HG03571 (cell line): Measurements from ENCODE around the gene EXO5.
"Not testable (repeated sequence)": the region's sequence is repeated elsewhere in the genome, so short reads cannot be mapped to it uniquely, and the experiment has no call there.

ENCODE experiments used
- ATAC-seq: cut with Tn5 transposase; IDR thresholded peaks from one replicate; pipeline ENCODE4 v1.9.1; 2021; ENCODE audit not compliant: unreplicated experiment

EXO5 gene, protein sequence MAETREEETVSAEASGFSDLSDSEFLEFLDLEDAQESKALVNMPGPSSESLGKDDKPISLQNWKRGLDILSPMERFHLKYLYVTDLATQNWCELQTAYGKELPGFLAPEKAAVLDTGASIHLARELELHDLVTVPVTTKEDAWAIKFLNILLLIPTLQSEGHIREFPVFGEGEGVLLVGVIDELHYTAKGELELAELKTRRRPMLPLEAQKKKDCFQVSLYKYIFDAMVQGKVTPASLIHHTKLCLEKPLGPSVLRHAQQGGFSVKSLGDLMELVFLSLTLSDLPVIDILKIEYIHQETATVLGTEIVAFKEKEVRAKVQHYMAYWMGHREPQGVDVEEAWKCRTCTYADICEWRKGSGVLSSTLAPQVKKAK

DNA sequence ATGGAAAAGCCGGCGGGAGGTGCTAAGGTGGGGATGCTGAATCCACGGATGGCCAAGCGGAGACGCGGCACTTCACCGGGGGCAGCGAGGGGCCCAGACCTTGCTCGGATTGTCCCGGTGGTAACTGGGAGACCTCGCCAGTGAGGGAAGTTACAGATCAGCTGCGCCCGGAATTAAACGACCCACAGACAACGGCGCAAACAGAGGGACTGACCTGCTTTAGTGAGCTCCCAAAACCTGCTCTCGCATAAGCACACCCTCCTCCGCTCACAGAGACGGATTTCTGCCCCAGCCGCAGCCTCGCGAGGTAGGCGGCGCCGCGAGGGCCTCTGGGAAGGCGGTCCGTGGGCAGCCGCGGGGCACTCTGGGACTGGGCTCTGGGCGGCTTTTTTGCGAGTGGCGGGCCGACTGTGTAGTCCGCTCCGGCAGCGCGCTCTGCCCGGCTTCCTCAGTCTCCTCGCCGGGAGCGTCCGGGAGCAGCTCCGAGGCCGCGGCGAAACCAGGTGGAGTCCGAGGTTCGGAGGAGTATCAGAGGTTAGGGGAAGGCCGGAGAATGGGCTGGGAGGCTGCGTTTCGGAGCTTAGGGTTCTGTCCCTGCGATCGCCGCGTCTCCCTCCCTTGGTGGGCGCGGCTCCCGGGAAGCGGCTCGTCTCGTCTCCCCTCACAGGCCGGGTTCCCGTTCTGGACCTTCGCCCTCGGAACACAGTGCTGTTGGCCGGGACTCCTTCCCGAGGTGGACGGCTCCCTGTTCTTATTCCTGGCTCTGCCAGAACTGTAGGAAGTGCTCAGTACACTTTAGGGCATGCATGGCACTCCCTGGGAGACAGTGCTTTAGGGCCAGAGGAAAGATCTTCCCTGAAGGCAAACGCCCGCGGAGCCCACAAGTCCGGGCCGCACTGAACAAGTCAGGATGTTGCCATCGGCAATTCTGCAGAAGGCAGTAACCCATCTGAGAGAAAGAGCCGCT is at the start of gene EXO5:
Gene EXO5 (plus strand): TSS at position 393 of the 967 bp plus-strand sequence. CDS start 5,778 bp downstream, outside the sequence.
- peak; percentile 64 for ATAC-seq

DNA sequence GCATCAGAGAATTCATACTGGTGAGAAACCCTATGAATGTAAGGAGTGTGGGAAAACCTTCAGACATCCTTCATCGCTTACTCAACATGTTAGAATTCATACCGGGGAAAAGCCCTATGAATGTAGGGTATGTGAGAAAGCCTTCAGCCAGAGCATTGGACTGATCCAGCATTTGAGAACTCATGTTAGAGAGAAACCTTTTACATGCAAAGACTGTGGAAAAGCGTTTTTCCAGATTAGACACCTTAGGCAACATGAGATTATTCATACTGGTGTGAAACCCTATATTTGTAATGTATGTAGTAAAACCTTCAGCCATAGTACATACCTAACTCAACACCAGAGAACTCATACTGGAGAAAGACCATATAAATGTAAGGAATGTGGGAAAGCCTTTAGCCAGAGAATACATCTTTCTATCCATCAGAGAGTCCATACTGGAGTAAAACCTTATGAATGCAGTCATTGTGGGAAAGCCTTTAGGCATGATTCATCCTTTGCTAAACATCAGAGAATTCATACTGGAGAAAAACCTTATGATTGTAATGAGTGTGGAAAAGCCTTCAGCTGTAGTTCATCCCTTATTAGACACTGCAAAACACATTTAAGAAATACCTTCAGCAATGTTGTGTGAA is 45.5 kb upstream of the EXO5 start:
- ATAC-seq: no peak

DNA sequence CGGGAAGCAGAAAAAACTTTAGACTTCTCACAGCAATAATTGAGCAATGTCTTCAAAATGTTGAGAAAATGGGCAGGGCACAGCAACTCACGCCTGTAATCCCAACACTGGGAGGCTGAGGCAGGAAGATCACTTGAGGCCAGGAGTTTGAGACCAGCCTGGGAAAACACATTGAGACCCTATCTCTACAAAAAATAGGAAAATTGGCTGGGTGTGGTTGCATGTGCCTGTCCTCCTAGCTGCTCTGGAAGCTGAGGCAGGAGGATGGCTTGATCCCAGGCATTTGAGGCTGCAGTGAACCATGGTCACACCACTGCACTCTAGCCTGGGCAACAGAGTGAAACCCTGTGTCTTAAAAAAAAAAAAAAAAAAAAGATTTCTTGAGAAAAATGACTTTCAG is 39.2 kb upstream of the EXO5 start:
- no peak for ATAC-seq

DNA sequence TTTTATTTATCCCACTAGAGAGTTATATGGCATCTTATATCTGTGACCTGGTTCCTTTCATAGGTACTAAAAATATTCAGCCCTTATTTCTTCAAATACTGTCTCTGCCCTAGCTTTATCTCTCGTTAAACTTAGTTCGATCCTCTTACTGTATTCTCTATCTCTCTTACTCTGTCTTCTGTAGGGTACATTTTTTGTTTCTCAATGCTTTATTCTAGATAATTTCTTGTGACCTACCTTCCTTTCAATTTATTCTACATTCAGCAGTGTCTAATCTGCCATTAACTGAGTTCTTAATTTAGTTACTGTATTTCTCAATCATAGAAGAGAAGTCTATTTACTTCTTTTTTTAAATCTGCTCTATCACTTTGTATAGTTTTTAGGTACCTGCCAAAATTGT is 33.3 kb upstream of the EXO5 start:
- no peak for ATAC-seq

DNA sequence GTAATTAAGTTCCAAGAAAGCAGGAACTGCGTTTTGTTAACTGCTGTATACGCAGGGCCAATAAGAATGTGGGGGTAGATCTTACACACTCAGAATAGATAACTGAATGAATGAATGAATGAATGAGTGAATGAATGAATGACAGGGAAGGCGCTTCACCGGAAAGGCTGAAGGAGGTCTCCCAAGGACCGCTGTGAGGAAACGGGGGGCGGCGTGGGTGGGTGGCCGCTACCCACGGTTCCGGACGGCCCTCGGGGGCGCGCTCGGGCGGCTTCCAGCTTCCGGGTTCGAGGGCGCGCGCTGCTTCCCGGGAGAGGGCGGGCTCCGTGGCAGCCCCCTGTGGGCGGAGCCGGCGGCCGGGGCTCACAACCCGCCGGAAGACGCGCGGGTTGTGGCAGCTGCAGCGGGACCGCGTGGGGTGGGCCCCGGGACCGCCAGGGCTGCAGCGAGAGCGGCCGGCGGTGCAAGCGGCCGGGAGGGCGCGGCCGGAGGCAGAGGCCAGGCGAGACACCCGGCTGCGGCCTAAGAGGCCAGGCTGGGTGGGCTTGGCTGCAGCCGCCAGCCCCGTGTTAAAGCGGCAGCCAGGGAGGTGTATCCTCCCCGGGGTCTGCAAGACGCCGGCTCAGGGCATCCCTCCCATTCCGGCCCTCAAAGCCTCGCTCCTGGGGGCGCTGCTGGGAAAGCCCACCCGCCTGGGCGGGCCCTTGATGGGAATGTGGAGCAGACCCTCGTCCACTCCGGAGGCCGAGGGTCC is 31.5 kb upstream of the EXO5 start, which contains the start of gene ZFP69:
Gene ZFP69 (plus strand): TSS at position 367 of the 754 bp plus-strand sequence. CDS start 2,072 bp downstream, outside the sequence.
- ATAC-seq: peak; percentile 75

DNA sequence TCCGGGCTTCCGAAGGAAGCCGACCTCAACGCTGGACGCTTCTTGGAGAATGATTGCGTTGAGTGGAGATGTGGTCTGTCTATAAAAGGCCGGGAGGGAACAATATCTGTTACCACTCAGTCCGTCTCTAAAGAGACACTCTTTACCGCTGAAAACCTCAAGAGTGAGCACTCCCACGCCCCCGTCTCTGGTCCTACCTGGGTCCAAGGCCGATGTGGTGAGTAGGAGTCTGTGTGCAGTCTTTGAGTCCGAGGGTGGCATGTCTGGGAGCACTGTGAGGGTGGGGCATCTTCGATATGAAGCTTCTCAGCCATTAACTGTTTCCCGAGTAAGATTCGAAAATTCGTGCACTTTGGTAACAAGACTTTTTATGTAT is 30.9 kb upstream of the EXO5 start:
- ATAC-seq: peak; percentile 30

DNA sequence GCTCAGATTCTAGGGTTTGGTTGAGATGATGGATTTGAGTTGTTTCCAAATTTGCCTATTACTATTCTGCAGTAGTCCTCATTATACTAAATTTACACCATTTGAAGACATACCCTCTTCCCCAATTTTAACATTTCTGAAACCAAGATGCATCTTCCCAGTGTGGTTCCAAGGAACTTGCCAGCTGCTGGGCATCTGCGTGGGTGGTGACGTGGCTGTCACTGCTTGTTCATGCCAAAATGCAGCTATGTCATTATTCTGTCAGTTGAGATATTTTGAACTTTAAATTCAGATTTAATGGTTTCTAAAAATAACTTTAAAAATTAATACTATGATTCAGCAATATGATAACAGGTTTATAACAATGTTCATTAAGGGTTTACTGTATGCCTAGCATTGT is 30.3 kb upstream of the EXO5 start:
- ATAC-seq: no peak

DNA sequence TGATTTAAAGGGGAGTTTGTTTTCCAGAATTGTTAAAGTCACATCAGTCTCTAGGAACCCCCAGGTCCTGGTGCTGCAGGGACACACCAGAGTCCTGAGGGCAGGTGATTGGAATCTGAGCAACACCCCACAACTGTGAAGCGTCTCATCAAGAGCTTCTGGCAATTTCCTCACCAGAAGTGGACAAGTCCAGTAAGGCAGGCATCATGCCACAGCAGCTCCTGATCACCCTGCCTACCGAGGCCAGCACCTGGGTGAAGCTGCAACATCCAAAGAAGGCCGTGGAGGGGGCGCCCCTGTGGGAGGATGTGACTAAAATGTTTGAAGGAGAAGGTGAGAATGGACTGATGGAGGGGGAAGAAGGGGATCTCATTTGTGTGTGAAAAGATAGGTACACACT is 29.4 kb upstream of the EXO5 start:
- ATAC-seq: no peak

DNA sequence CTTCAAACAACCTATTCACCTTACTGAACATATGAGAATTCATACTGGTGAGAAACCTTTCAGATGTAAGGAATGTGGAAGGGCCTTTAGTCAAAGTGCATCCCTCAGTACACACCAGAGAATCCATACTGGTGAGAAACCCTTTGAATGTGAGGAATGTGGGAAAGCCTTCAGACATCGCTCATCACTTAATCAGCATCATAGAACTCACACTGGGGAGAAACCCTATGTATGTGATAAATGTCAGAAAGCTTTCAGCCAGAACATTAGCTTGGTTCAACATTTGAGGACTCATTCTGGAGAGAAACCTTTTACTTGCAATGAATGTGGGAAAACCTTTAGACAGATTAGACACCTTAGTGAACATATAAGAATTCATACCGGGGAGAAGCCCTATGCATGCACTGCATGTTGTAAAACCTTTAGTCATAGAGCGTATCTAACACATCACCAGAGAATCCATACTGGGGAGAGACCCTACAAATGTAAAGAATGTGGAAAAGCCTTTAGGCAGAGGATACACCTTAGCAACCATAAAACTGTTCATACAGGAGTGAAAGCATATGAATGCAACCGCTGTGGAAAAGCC is 13.2 kb upstream of the EXO5 start:
- no peak for ATAC-seq

DNA sequence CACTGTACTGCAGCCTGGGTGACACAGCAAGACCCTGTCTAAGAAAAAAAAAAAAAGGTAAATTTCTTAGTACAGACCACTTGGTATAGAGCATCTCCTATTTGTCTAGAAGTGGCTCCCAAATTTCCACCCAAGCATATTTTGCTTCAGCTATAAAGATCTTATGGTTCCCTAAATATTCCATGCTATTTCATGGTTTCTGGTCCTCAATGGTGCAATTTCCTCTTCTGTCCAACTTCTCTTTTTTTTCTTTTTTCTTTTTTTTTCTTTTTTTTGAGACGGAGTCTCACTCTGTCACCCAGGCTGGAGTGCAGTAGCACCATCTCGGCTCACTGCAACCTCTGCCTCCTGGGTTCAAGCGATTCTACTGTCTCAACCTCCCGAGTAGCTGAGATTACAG is 5.9 kb upstream of the EXO5 start:
- not testable (repeated sequence) for ATAC-seq

DNA sequence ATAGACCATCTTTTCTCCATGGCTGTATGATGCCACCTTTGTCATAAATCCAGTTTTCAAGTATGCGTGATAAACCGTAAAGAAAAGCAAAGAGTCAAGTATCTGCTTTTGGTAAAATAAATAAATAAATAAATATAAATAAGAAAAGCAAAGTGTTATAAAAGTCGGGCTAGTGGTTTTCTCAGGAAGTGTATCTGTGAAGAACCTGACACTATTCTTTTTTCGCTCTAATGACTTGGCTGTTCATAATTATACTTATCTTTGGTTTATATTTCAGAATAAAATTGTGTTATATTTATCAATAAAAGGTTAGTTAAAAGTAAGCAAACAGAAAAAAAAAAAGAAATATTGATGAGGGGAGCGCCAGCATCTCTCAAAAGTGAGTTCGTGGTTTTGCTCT is 594 bp upstream of the EXO5 start:
- ATAC-seq: no peak

DNA sequence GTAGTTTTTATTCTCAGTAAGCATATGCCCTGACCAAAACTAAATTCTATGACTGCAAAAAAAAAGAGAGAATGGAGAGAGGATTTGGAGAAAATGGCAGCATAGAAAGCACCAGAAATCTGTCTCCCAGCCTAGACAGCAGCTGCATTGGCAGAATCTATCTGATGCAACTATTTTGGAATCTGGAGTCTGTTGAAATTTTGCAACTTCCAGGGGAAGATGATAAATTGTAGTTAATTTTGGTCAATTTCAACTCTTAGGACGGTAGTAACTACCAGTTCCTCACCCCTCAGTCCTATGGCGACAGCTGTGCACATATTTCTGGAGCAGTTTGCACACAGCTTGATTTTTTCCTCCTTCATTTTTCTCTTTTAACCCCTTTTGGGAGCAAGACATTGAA is 10.9 kb downstream of the EXO5 start:
- no peak for ATAC-seq

DNA sequence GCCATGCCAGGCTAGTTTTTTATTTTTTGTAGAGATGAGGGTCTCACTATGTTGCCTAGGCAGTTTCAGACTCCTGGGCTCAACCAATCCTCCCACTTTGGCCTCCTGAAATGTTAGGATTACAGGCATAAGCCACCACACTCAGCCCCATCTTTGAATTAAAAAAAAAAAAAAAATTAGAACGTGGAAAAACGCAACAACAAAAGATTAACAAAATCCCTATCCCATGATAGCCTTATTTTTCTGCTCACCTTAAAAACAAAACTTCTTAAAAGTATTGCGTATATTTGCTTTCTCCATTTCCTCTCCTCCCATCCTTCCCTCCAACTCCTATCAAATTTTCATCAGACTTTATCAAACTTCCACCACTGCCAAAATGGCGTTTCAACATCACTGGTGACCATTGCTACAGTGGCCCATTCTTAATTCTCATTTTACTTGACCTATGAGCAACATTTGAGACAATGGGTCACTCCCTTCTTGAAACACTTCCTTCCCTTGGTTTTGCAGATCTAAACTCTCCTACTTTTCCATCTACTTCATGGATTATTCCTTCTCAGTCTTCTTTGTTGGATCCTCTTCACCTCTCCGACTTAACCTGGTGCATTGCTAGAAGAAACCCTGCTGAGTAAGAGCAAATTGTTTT is 22.3 kb downstream of the EXO5 start:
- ATAC-seq: no peak

DNA sequence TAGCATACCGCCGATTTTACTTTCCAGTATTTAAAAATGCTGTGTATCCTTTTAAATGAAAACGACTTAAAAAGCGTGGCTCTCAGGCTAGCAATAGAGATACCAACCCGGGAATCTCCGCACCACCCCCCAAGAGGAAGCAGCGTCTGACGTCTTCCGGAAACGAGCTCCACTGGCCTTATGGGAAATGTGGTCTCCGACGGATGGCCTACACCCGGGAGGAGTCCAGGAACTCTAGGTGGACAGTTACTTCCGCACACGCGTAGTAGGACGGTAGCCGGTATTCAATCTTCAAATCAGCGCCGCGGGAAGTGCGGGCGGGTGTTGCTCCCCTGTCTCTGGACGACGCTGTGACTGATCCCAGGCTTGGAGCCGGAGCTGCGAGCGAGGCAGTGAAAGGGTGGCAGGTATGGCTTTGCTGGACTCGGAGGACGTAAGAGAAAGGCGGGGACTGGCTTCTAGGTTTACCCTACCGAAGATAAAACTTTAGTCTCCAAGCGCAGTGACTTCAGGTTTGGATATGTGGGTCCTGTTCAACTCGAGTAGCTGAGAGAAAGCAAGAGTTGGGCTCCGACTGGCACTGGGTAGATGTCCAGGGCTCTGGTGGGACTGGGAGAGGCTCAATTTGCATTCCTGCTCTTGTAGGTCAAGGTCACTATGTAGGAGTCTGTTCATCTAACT is 23.0 kb downstream of the EXO5 start, which contains the start of gene ZNF684:
Gene ZNF684 (plus strand): TSS at position 257 of the 681 bp plus-strand sequence. CDS start 1,530 bp downstream, outside the sequence.
- peak; percentile 95 for ATAC-seq

DNA sequence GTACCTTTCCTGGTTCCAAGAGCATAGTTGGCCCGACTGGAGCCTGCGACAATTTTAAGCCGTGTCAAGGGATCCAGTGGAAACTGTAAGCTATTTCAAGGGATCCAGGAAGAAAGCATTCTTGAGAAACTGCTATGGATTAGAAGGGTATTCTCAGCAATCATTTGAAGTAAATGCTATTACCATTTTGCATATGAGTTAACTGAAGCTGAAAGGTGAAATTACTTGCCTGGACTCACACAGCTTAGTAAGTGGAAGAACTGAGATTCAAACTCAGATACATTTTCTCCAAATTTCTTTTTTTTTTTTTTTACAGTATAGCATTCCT is 23.5 kb downstream of the EXO5 start:
- ATAC-seq: no peak

DNA sequence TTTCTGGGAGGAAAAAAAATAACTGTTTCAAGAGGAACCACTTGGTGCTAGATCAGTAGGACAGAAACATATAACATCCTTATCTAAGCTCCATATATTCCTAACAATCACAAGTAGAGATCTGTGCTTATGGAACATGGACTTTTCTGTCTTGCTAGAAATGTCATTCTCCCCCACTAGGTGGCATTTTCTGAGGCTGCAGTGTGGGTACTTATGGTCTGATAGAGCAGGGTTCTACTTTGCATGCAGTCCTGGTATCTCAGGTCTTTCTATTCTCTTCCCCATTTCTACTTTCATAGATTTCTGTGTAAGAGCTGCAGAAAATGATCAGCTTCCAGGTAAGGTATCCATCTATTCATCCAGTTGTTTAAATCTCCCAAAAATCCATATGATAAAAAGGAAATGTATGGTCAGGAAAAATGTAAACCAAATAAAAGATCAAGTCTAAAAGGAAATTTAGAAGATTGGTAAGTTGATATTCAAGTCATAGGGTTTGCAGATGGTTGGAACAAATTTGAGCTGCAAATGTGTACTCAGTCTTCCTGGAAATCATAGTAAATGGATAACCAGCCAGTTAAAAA is 24.4 kb downstream of the EXO5 start:
- no peak for ATAC-seq

DNA sequence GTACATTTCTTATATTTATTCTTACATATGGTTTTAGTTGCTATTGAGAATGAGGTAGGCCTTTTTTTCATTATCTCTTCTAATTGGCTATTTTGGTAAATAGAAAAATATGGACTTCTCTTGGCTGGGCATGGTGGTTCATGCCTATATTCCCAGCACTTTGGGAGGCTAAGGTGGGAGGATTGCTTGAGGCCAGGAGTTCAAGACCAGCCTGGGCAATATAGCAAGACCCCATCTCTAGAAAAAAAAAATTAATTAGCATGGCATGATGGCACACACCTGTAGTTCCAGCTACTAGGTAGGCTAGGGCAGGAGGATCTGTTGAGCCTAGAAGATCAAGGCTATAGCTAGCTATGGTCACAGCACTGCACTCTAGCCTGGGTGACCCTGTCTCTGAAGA is 26.0 kb downstream of the EXO5 start:
- no peak for ATAC-seq

DNA sequence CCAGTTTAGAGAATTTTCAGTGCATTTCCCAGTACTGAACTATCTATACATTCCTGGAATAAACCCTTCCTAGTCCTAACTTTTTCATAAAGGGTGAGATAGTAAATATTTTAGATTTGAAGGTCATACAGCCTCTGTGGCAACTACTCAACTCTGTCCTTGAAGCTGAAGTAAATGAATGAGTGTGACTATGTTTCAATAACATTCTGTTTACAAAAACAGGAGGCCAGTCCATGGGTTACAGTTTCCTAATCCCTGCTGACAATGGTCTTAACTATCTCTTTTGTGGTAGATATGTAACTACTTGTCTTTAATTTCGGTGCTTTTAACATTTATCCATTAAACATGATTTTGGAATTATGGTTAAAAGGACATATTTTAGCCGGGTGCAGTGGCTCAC is 27.2 kb downstream of the EXO5 start:
- no peak for ATAC-seq

DNA sequence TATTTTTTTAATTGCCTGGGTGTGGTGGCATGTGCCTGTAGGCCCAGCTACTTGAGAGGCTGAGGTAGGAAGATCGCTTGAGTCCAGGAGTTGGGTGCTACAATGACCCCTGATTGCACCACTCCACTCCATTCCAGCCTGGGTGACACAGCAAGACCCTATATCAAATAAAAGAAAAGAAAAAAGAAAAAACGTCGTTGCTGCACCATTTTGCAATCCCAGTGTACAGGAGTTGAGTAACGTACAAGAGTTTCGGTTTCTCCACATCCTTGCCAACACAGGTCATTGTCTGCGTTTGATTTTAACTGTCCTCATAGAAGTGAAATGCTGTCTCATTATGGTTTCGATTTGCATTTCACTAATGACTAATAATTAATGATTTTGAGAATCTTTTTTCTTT is 30.8 kb downstream of the EXO5 start:
- ATAC-seq: no peak
